ENCODE data around the gene PRTG. TPM values are rescaled to one million over a fixed set of nuclear protein-coding genes. Genes with fewer than 3 reads are reported as not detected.
"Not testable (repeated sequence)": the region's sequence is repeated elsewhere in the genome, so short reads cannot be mapped to it uniquely, and the experiment has no call there.

Gene PRTG
- total and polyA plus RNA-seq, 3 experiments from 2014 or later: not detected

- no peaks in the 10 kb centered on the region for H3K36me3 Mint-ChIP-seq
- Histone ChIP-seq H3K36me3 (ENCODE audit: insufficient read depth, low read length) (no peaks in the 10 kb centered on the region), H3K27me3 (ENCODE audit: insufficient read depth, low read length, poor library complexity, severe bottlenecking) (peaks cover 3% of the 10 kb centered on the region), H3K9me3 (ENCODE audit: low read length) (no peaks in the 10 kb centered on the region), H3K4me1 (ENCODE audit: insufficient read depth, low read length) (no peaks in the 10 kb centered on the region), H3K4me3 (ENCODE audit: low read length) (no peak overlapping the region), H3K27ac (ENCODE audit: low read depth, low read length) (no peak overlapping the region)
- ChIA-PET POLR2A (no interaction called here), CTCF (no interaction called here)
- H3K4me1 Mint-ChIP-seq: peaks cover 3 to 7% (median 7%) of the 10 kb centered on the region in 3 donors
- peaks cover 5 to 26% of the 10 kb centered on the region in 2 donors for H3K27me3 Mint-ChIP-seq
- no peak overlapping the region for H3K4me3 Mint-ChIP-seq
- no peak for DNase-seq
- H3K27ac Mint-ChIP-seq: no peak overlapping the region
- H3K9me3 Mint-ChIP-seq: no peaks in the 10 kb centered on the region
These were observed 35.4 kb downstream of the PRTG start for GRCh38 chr15:55707518-55707917.

GRCh38 chr15:55703873-55704301 lies 39.1 kb downstream of the PRTG start:
- Histone ChIP-seq H3K9me3 (ENCODE audit: low read length) (no peaks in the 10 kb centered on the region), H3K36me3 (ENCODE audit: insufficient read depth, low read length) (no peaks in the 10 kb centered on the region), H3K27me3 (ENCODE audit: insufficient read depth, low read length, poor library complexity, severe bottlenecking) (no peaks in the 10 kb centered on the region), H3K4me1 (ENCODE audit: insufficient read depth, low read length) (no peaks in the 10 kb centered on the region), H3K4me3 (ENCODE audit: low read length) (no peak overlapping the region), H3K27ac (ENCODE audit: low read depth, low read length) (no peak overlapping the region)
- DNase-seq: no peak
- Mint-ChIP-seq H3K36me3 (no peaks in the 10 kb centered on the region), H3K27ac (no peak overlapping the region), H3K4me1 (peaks cover 3 to 7% (median 7%) of the 10 kb centered on the region in 3 donors), H3K4me3 (no peak overlapping the region), H3K27me3 (peaks cover 5 to 16% of the 10 kb centered on the region in 2 donors), H3K9me3 (no peaks in the 10 kb centered on the region)
- ChIA-PET CTCF (no interaction called here), POLR2A (no interaction called here)

- peak overlapping the region in 1 of 8 donors; percentile 23 for H3K27ac Mint-ChIP-seq
- no peaks in the 10 kb centered on the region for H3K9me3 ChIP-seq (ENCODE audit: low read length)
- H3K36me3 ChIP-seq (ENCODE audit: insufficient read depth, low read length): no peaks in the 10 kb centered on the region
- H3K4me3 ChIP-seq (ENCODE audit: low read length): no peak overlapping the region
- no peak overlapping the region for H3K4me3 Mint-ChIP-seq
- peaks cover 0 to 2% (median 0%) of the 10 kb centered on the region in 3 donors for H3K36me3 Mint-ChIP-seq
- H3K4me1 Mint-ChIP-seq: peaks cover 3 to 7% (median 7%) of the 10 kb centered on the region in 3 donors
- no peaks in the 10 kb centered on the region for H3K9me3 Mint-ChIP-seq
- ChIA-PET CTCF (no interaction called here), POLR2A (no interaction called here)
- no peaks in the 10 kb centered on the region for H3K4me1 ChIP-seq (ENCODE audit: insufficient read depth, low read length)
- H3K27ac ChIP-seq (ENCODE audit: low read depth, low read length): no peak overlapping the region
- H3K27me3 ChIP-seq (ENCODE audit: insufficient read depth, low read length, poor library complexity, severe bottlenecking): no peaks in the 10 kb centered on the region
- H3K27me3 Mint-ChIP-seq: peaks cover 4 to 19% of the 10 kb centered on the region in 2 donors
- DNase-seq: no peak
These were observed 42.1 kb downstream of the PRTG start for GRCh38 chr15:55700876-55701275.

GRCh38 chr15:55698653-55699052 lies 44.3 kb downstream of the PRTG start:
- no peak for DNase-seq
- Histone ChIP-seq H3K4me3 (ENCODE audit: low read length) (no peak overlapping the region), H3K4me1 (ENCODE audit: insufficient read depth, low read length) (no peaks in the 10 kb centered on the region), H3K27ac (ENCODE audit: low read depth, low read length) (no peak overlapping the region), H3K36me3 (ENCODE audit: insufficient read depth, low read length) (no peaks in the 10 kb centered on the region), H3K9me3 (ENCODE audit: low read length) (no peaks in the 10 kb centered on the region), H3K27me3 (ENCODE audit: insufficient read depth, low read length, poor library complexity, severe bottlenecking) (no peaks in the 10 kb centered on the region)
- peaks cover 4 to 19% of the 10 kb centered on the region in 2 donors for H3K27me3 Mint-ChIP-seq
- H3K36me3 Mint-ChIP-seq: peaks cover 0 to 2% (median 0%) of the 10 kb centered on the region in 3 donors
- H3K4me1 Mint-ChIP-seq: peaks cover 0 to 2% (median under 1%) of the 10 kb centered on the region in 3 donors
- H3K9me3 Mint-ChIP-seq: no peaks in the 10 kb centered on the region
- ChIA-PET POLR2A (no interaction called here), CTCF (no interaction called here)
- H3K27ac Mint-ChIP-seq: no peak overlapping the region
- H3K4me3 Mint-ChIP-seq: no peak overlapping the region

GRCh38 chr15:55696221-55696620 lies 46.7 kb downstream of the PRTG start:
- peaks cover 2 to 23% of the 10 kb centered on the region in 2 donors for H3K27me3 Mint-ChIP-seq
- ChIA-PET POLR2A (no interaction called here), CTCF (no interaction called here)
- no peaks in the 10 kb centered on the region for H3K4me1 Mint-ChIP-seq
- H3K4me1 ChIP-seq (ENCODE audit: insufficient read depth, low read length): no peaks in the 10 kb centered on the region
- H3K27ac Mint-ChIP-seq: no peak overlapping the region
- H3K9me3 Mint-ChIP-seq: no peaks in the 10 kb centered on the region
- no peak overlapping the region for H3K4me3 Mint-ChIP-seq
- peaks cover 0 to 2% (median 0%) of the 10 kb centered on the region in 3 donors for H3K36me3 Mint-ChIP-seq
- H3K27ac ChIP-seq (ENCODE audit: low read depth, low read length): no peak overlapping the region
- no peaks in the 10 kb centered on the region for H3K27me3 ChIP-seq (ENCODE audit: insufficient read depth, low read length, poor library complexity, severe bottlenecking)
- H3K9me3 ChIP-seq (ENCODE audit: low read length): no peaks in the 10 kb centered on the region
- DNase-seq: no peak
- H3K4me3 ChIP-seq (ENCODE audit: low read length): no peak overlapping the region
- H3K36me3 ChIP-seq (ENCODE audit: insufficient read depth, low read length): no peaks in the 10 kb centered on the region

GRCh38 chr15:55695432-55695831 lies 47.5 kb downstream of the PRTG start:
- peaks cover 0 to 2% (median 0%) of the 10 kb centered on the region in 3 donors for H3K36me3 Mint-ChIP-seq
- H3K4me3 Mint-ChIP-seq: no peak overlapping the region
- H3K27ac ChIP-seq (ENCODE audit: low read depth, low read length): no peak overlapping the region
- CTCF ChIA-PET: no interaction called here
- no peaks in the 10 kb centered on the region for H3K9me3 Mint-ChIP-seq
- no peaks in the 10 kb centered on the region for H3K9me3 ChIP-seq (ENCODE audit: low read length)
- peaks cover 2 to 18% of the 10 kb centered on the region in 2 donors for H3K27me3 Mint-ChIP-seq
- no peaks in the 10 kb centered on the region for H3K36me3 ChIP-seq (ENCODE audit: insufficient read depth, low read length)
- H3K27me3 ChIP-seq (ENCODE audit: insufficient read depth, low read length, poor library complexity, severe bottlenecking): no peaks in the 10 kb centered on the region
- POLR2A ChIA-PET: no interaction called here
- no peaks in the 10 kb centered on the region for H3K4me1 ChIP-seq (ENCODE audit: insufficient read depth, low read length)
- no peak overlapping the region for H3K4me3 ChIP-seq (ENCODE audit: low read length)
- H3K27ac Mint-ChIP-seq: no peak overlapping the region
- H3K4me1 Mint-ChIP-seq: no peaks in the 10 kb centered on the region
- no peak for DNase-seq

GRCh38 chr15:55694652-55695150 lies 48.3 kb downstream of the PRTG start:
- Mint-ChIP-seq H3K27ac (no peak overlapping the region), H3K9me3 (no peaks in the 10 kb centered on the region), H3K27me3 (peaks cover 3 to 18% of the 10 kb centered on the region in 2 donors), H3K36me3 (peaks cover 0 to 2% (median 0%) of the 10 kb centered on the region in 3 donors), H3K4me3 (no peak overlapping the region), H3K4me1 (no peaks in the 10 kb centered on the region)
- CTCF ChIA-PET: no interaction called here
- H3K4me3 ChIP-seq (ENCODE audit: low read length): no peak overlapping the region
- H3K27me3 ChIP-seq (ENCODE audit: insufficient read depth, low read length, poor library complexity, severe bottlenecking): no peaks in the 10 kb centered on the region
- no peak for DNase-seq
- H3K27ac ChIP-seq (ENCODE audit: low read depth, low read length): no peak overlapping the region
- no peaks in the 10 kb centered on the region for H3K4me1 ChIP-seq (ENCODE audit: insufficient read depth, low read length)
- H3K9me3 ChIP-seq (ENCODE audit: low read length): no peaks in the 10 kb centered on the region
- POLR2A ChIA-PET: no interaction called here
- no peaks in the 10 kb centered on the region for H3K36me3 ChIP-seq (ENCODE audit: insufficient read depth, low read length)

- H3K9me3 ChIP-seq (ENCODE audit: low read length); DNase-seq; H3K4me1 ChIP-seq (ENCODE audit: insufficient read depth, low read length); CTCF ChIA-PET; H3K27ac ChIP-seq (ENCODE audit: low read depth, low read length); H3K9me3 Mint-ChIP-seq; H3K4me3 ChIP-seq (ENCODE audit: low read length); POLR2A ChIA-PET; H3K27ac Mint-ChIP-seq; H3K4me3 Mint-ChIP-seq; H3K27me3 ChIP-seq (ENCODE audit: insufficient read depth, low read length, poor library complexity, severe bottlenecking); H3K36me3 Mint-ChIP-seq; H3K4me1 Mint-ChIP-seq; H3K36me3 ChIP-seq (ENCODE audit: insufficient read depth, low read length): not testable (repeated sequence)
- H3K27me3 Mint-ChIP-seq: peaks cover 5 to 18% of the 10 kb centered on the region in 2 donors
These were observed 49.8 kb downstream of the PRTG start for GRCh38 chr15:55693116-55693515.

GRCh38 chr15:55687792-55688191 lies 55.2 kb downstream of the PRTG start:
- Mint-ChIP-seq H3K27ac (no peak overlapping the region), H3K36me3 (no peaks in the 10 kb centered on the region), H3K9me3 (no peaks in the 10 kb centered on the region), H3K4me1 (peaks cover 0 to 5% (median 3%) of the 10 kb centered on the region in 3 donors), H3K4me3 (no peak overlapping the region), H3K27me3 (peaks cover 6 to 8% of the 10 kb centered on the region in 2 donors)
- POLR2A ChIA-PET: no interaction called here
- Histone ChIP-seq H3K4me1 (ENCODE audit: insufficient read depth, low read length) (no peaks in the 10 kb centered on the region), H3K9me3 (ENCODE audit: low read length) (no peaks in the 10 kb centered on the region), H3K27me3 (ENCODE audit: insufficient read depth, low read length, poor library complexity, severe bottlenecking) (no peaks in the 10 kb centered on the region), H3K4me3 (ENCODE audit: low read length) (no peak overlapping the region), H3K27ac (ENCODE audit: low read depth, low read length) (no peak overlapping the region), H3K36me3 (ENCODE audit: insufficient read depth, low read length) (no peaks in the 10 kb centered on the region)
- no peak for DNase-seq
- CTCF ChIA-PET: no interaction called here

Measured in CD8-positive, alpha-beta memory T cell (primary cell).